K562 (cell line): ENCODE results near the gene UBALD2. TPM values are rescaled to one million over a fixed set of nuclear protein-coding genes. Genes with fewer than 3 reads are reported as not detected.
A peak's percentile ranks its signal among the peaks of the same experiment; 100 is the strongest.

Experiments used
- CHD2 ChIP-seq: IDR thresholded peaks from 2 replicates; pipeline ENCODE4 v1.6.1; 2011; ENCODE audit warnings: low read depth, low read length
- EP400 ChIP-seq: fragments of 450-650 bp; IDR thresholded peaks from 2 replicates; pipeline ENCODE4 v1.6.1; 2017; ENCODE audit warnings: antibody characterized with exemption, mild to moderate bottlenecking, moderate library complexity
- FOXA3 ChIP-seq, 2 experiments: fragments of 450-650 bp in 1 of 2; sonication (generic) in 1 of 2; formaldehyde crosslinking; IDR thresholded peaks in 1 of 2; conservative IDR thresholded peaks in 1 of 2; 2 replicates each; pipeline versions ENCODE4 v1.4.0 to v1.8.0; 2020 to 2022; ENCODE audit warnings: mild to moderate bottlenecking in 2 of 2, missing genetic modification reagents in 1 of 2
- FOXJ2 ChIP-seq: fragments of 200-800 bp; sonication (Bioruptor generic); IDR thresholded peaks from 2 replicates; pipeline ENCODE4 v1.6.1; 2016; ENCODE audit warnings: missing genetic modification characterization, missing compliant biosample characterization
- GATAD2A ChIP-seq: fragments of 450-650 bp; IDR thresholded peaks from 2 replicates; pipeline ENCODE4 v1.6.1; 2017
- KDM1A ChIP-seq, 2 experiments: fragments of 450-650 bp; IDR thresholded peaks; 2 replicates each; pipeline ENCODE4 v1.6.1; 2016; ENCODE audit warnings: mild to moderate bottlenecking in 2 of 2
- KDM2B ChIP-seq: fragments of 250-450 bp; sonication (Bioruptor Pico); IDR thresholded peaks from 2 replicates; pipeline ENCODE4 v1.8.0; 2021; ENCODE audit warnings: mild to moderate bottlenecking, moderate library complexity
- POLR2AphosphoS2 ChIP-seq: IDR thresholded peaks from 2 replicates; pipeline ENCODE4 v1.6.1; 2012; ENCODE audit warnings: low read length, improper control_type of control experiment
- SIN3A ChIP-seq, 2 experiments: fragments of 150-350 bp in 1 of 2; IDR thresholded peaks; 2 replicates each; pipeline ENCODE4 v1.6.1; 2011 to 2016; ENCODE audit warnings: borderline replicate concordance in 2 of 2, low read depth in 2 of 2, low read length in 2 of 2, mild to moderate bottlenecking in 2 of 2, moderate library complexity in 2 of 2; ENCODE audit not compliant: control insufficient read depth in 1 of 2
- SOX6 ChIP-seq: fragments of 450-650 bp; IDR thresholded peaks from 2 replicates; pipeline ENCODE4 v1.6.1; 2014; ENCODE audit warnings: mild to moderate bottlenecking
- TAL1 ChIP-seq: fragments of 450-650 bp; IDR thresholded peaks from 2 replicates; pipeline ENCODE4 v1.6.1; 2016; ENCODE audit warnings: mild to moderate bottlenecking
- TEAD4 ChIP-seq, 2 experiments: sonication (generic) in 1 of 2; formaldehyde crosslinking in 1 of 2; IDR thresholded peaks; 2 replicates each; pipeline versions ENCODE4 v1.6.1 to v1.8.0; 2012 to 2022; ENCODE audit warnings: borderline replicate concordance in 1 of 2, inconsistent platforms in 1 of 2, low read length in 1 of 2, mild to moderate bottlenecking in 1 of 2, missing genetic modification reagents in 1 of 2
- ZC3H4 ChIP-seq: sonication (generic); formaldehyde crosslinking; IDR thresholded peaks from 2 replicates; pipeline ENCODE4 v1.9.0; 2021; ENCODE audit warnings: missing genetic modification reagents, borderline replicate concordance
- polyA plus RNA-seq, 8 experiments: library from polyadenylated mRNA; depleted of rRNA in 4 of 8; stranded (reverse) in 5 of 8; unstranded in 3 of 8; fragments of >200 nt; fragmentation: Nextera tagmentation in 2 of 8; fragmentation: Illumina TruSeq in 1 of 8; extraction: Ambion mirVana in 2 of 8; extraction: Trizol in 1 of 8; gene quantifications; 2 replicates each; pipeline versions ENCODE4 v1.2.1 to v1.2.3, GENCODE V29; 2011 to 2014; ENCODE audit warnings: inconsistent platforms in 1 of 8, missing spikeins in 1 of 8
- total RNA-seq, 7 experiments: library from RNA; depleted of rRNA in 6 of 7; stranded (reverse); fragments of >200 nt in 6 of 7; fragmentation: Illumina TruSeq in 2 of 7; extraction: Trizol in 2 of 7; gene quantifications; 2 replicates each; pipeline versions ENCODE4 v1.2.1 to v1.2.3, GENCODE V29; 2011 to 2021; ENCODE audit warnings: low replicate concordance in 1 of 7
- TF ChIP-seq, protein P1 (sequence below), 3 experiments: fragments of 200-800 bp in 1 of 3; sonication (Bioruptor generic) in 1 of 3; sonication (generic) in 1 of 3; formaldehyde crosslinking in 1 of 3; IDR thresholded peaks; 2 replicates each; pipeline versions ENCODE4 v1.6.1 to v1.8.0; 2016 to 2022; ENCODE audit warnings: mild to moderate bottlenecking in 2 of 3, missing compliant biosample characterization in 2 of 3, missing genetic modification characterization in 2 of 3, missing genetic modification reagents in 1 of 3
- TF ChIP-seq, protein P2 (sequence below), 2 experiments: fragments of 450-650 bp; IDR thresholded peaks; 2 replicates each; pipeline ENCODE4 v1.6.1; 2016
- TF ChIP-seq, protein P3 (sequence below): sonication (generic); formaldehyde crosslinking; IDR thresholded peaks from 2 replicates; pipeline ENCODE4 v1.8.0; 2022; ENCODE audit warnings: mild to moderate bottlenecking, missing genetic modification reagents
- TF ChIP-seq, protein P4 (sequence below): conservative IDR thresholded peaks from 2 replicates; pipeline ENCODE4 v1.6.1; 2011; ENCODE audit warnings: low read depth, mild to moderate bottlenecking, low read length; ENCODE audit not compliant: control insufficient read depth

UBALD2 gene
- total and polyA plus RNA-seq, 9 of the 15 experiments (the other 6 are each of a cell fraction or from before 2014, with no cell fraction given) = 2.3 to 94.1 (median 25.3) TPM

DNA sequence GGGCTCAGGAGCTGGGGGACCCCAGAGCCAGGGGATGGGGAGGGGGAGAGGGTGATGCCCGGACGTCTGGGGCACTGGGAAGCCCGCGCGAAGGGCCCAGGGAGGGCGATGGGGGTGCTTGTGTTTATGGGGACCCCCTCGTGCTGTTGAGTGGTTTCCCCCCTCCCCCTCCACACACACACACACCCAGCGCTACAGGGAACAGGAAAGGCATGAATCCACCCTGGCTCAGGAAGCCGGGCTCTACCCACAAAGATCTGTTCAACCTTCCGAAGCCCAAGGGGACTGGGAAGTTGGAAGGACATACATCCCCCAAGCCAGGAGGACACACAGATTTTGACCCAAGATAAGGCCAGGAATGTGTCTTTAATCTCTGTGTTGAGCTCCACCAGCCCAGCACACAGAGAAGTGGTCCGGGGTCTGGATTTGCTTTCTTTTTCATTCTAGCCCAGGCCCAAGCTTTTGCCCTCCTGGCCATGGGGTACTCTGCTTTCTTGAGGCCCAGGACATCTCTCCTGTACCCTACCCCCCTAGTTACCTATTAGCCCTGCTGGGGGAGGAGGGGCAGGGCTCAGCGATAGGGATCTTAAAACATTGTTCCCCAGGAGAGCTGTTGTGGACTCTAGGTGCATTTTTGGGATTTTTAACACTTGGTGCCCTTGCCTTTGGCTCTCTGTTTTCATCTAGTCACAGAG lies 1.2 kb downstream of the UBALD2 start (continued):
- TF ChIP-seq SIN3A (IDR thresholded peaks at IDR 0.05; ENCODE audit: borderline replicate concordance in 2 of 2, control insufficient read depth in 1 of 2, low read depth in 2 of 2, low read length in 2 of 2) (0 out of 4 replicates have a peak, but pooled peaks of 1 of the 2 experiments have one; percentile 17), FOXJ2 (0 out of 2 replicates have a peak, but pooled peaks have one; percentile 4), SOX6 (peak; percentile 23; the same call in 1 of the 2 replicates), TAL1 (no peak), GATAD2A (0 out of 2 replicates have a peak, but pooled peaks have one; percentile 18), FOXA3 (CRISPR knock-in tag; conservative IDR thresholded peaks at IDR 0.05 in 1 of 2, IDR thresholded peaks at IDR 0.05 in 1 of 2) (0 out of 4 replicates have a peak, but pooled peaks of 1 of the 2 experiments have one; percentile 45), TEAD4 (IDR thresholded peaks at IDR 0.05; ENCODE audit: low read length) (peak; percentile 61), TEAD4 (CRISPR knock-in tag; IDR thresholded peaks at IDR 0.05; ENCODE audit: borderline replicate concordance) (no peak), POLR2AphosphoS2 (no peak), ZC3H4 (peak; percentile 18; the same call in 1 of the 2 replicates), KDM2B (no peak), EP400 (peak; percentile 38; the same call in 1 of the 2 replicates), KDM1A (IDR thresholded peaks at IDR 0.05) (peak in 1 of 2 experiments; percentile 54; a peak in 1 of 4 replicates), CHD2 (0 out of 2 replicates have a peak, but pooled peaks have one; percentile 13)
- TF ChIP-seq, protein P1, sequence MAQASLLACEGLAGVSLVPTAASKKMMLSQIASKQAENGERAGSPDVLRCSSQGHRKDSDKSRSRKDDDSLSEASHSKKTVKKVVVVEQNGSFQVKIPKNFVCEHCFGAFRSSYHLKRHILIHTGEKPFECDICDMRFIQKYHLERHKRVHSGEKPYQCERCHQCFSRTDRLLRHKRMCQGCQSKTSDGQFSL (CRISPR knock-in tag; IDR thresholded peaks at IDR 0.05) = peak; percentile 38; the same call in 1 of the 2 replicates
- TF ChIP-seq, protein P1 (tag; IDR thresholded peaks at IDR 0.05) = no peak
- TF ChIP-seq, protein P2, sequence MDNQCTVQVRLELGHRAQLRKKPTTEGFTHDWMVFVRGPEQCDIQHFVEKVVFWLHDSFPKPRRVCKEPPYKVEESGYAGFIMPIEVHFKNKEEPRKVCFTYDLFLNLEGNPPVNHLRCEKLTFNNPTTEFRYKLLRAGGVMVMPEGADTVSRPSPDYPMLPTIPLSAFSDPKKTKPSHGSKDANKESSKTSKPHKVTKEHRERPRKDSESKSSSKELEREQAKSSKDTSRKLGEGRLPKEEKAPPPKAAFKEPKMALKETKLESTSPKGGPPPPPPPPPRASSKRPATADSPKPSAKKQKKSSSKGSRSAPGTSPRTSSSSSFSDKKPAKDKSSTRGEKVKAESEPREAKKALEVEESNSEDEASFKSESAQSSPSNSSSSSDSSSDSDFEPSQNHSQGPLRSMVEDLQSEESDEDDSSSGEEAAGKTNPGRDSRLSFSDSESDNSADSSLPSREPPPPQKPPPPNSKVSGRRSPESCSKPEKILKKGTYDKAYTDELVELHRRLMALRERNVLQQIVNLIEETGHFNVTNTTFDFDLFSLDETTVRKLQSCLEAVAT (IDR thresholded peaks at IDR 0.05) = peak in 1 of 2 experiments; percentile 41; a peak in 1 of 4 replicates
- TF ChIP-seq, protein P3, sequence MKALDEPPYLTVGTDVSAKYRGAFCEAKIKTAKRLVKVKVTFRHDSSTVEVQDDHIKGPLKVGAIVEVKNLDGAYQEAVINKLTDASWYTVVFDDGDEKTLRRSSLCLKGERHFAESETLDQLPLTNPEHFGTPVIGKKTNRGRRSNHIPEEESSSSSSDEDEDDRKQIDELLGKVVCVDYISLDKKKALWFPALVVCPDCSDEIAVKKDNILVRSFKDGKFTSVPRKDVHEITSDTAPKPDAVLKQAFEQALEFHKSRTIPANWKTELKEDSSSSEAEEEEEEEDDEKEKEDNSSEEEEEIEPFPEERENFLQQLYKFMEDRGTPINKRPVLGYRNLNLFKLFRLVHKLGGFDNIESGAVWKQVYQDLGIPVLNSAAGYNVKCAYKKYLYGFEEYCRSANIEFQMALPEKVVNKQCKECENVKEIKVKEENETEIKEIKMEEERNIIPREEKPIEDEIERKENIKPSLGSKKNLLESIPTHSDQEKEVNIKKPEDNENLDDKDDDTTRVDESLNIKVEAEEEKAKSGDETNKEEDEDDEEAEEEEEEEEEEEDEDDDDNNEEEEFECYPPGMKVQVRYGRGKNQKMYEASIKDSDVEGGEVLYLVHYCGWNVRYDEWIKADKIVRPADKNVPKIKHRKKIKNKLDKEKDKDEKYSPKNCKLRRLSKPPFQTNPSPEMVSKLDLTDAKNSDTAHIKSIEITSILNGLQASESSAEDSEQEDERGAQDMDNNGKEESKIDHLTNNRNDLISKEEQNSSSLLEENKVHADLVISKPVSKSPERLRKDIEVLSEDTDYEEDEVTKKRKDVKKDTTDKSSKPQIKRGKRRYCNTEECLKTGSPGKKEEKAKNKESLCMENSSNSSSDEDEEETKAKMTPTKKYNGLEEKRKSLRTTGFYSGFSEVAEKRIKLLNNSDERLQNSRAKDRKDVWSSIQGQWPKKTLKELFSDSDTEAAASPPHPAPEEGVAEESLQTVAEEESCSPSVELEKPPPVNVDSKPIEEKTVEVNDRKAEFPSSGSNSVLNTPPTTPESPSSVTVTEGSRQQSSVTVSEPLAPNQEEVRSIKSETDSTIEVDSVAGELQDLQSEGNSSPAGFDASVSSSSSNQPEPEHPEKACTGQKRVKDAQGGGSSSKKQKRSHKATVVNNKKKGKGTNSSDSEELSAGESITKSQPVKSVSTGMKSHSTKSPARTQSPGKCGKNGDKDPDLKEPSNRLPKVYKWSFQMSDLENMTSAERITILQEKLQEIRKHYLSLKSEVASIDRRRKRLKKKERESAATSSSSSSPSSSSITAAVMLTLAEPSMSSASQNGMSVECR (CRISPR knock-in tag) = 0 out of 2 replicates have a peak, but pooled peaks have one; percentile 13
- TF ChIP-seq, protein P4, sequence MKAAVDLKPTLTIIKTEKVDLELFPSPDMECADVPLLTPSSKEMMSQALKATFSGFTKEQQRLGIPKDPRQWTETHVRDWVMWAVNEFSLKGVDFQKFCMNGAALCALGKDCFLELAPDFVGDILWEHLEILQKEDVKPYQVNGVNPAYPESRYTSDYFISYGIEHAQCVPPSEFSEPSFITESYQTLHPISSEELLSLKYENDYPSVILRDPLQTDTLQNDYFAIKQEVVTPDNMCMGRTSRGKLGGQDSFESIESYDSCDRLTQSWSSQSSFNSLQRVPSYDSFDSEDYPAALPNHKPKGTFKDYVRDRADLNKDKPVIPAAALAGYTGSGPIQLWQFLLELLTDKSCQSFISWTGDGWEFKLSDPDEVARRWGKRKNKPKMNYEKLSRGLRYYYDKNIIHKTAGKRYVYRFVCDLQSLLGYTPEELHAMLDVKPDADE = 0 out of 2 replicates have a peak, but pooled peaks have one; percentile 15
